Measurements from ENCODE around the gene SLAMF7.

GRCh38 chr1:160744852-160745520, 5.9 kb downstream of the SLAMF7 start:
- TF ChIP-seq POLR2A (IDR thresholded peaks at IDR 0.05) (no peak), CTCF (IDR thresholded peaks at IDR 0.05) (no peak)

Data from right lobe of liver (tissue), 4 donors.